Kasumi-1 (cell line): ENCODE results near the gene OR5K2.
A peak's percentile ranks its signal among the peaks of the same experiment; 100 is the strongest.

Experiments
- DNase-seq, 2 experiments: peaks; one replicate each; lab custom pipeline; 2025; lab: John Stamatoyannopoulos, UW

The OR5K2 gene

GRCh38 chr3:98522544-98523281, 25.2 kb downstream of the OR5K2 start, which contains the start of gene CLDND1:
Gene CLDND1, minus strand, starts transcription at chr3:98522902. Its CDS starts 1,478 bp downstream, at chr3:98521424.
- DNase-seq: peak; percentile 92 to 96

- DNase-seq: no peak
These were observed 28.0 kb downstream of the OR5K2 start for GRCh38 chr3:98525494-98525893.

GRCh38 chr3:98528474-98529346, 31.2 kb downstream of the OR5K2 start:
- DNase-seq: no peak

- DNase-seq: no peak
These were observed 32.5 kb downstream of the OR5K2 start for GRCh38 chr3:98529856-98530459.

- no peak for DNase-seq
These were observed 33.2 kb downstream of the OR5K2 start for GRCh38 chr3:98530676-98531075.

- DNase-seq: no peak
These were observed 34.3 kb downstream of the OR5K2 start, which contains the start of gene GPR15 for GRCh38 chr3:98531622-98532274. Gene GPR15, plus strand, starts transcription at chr3:98531978. Its CDS starts 56 bp downstream, at chr3:98532034.

GRCh38 chr3:98532275-98532637, 34.8 kb downstream of the OR5K2 start:
- no peak for DNase-seq

GRCh38 chr3:98532709-98533571, 35.5 kb downstream of the OR5K2 start:
- no peak for DNase-seq

- no peak for DNase-seq
These were observed 36.7 kb downstream of the OR5K2 start for GRCh38 chr3:98534168-98534567.

GRCh38 chr3:98534734-98535133, 37.3 kb downstream of the OR5K2 start:
- no peak for DNase-seq

GRCh38 chr3:98536456-98537017, 39.1 kb downstream of the OR5K2 start:
- no peak for DNase-seq

- no peak for DNase-seq
These were observed 42.9 kb downstream of the OR5K2 start for GRCh38 chr3:98540346-98540745.

GRCh38 chr3:98541695-98542094, 44.2 kb downstream of the OR5K2 start:
- DNase-seq: no peak

- DNase-seq: no peak
These were observed 45.1 kb downstream of the OR5K2 start for GRCh38 chr3:98542623-98543022.

- DNase-seq: no peak
These were observed 48.5 kb downstream of the OR5K2 start for GRCh38 chr3:98545940-98546339.
